Measurements from ENCODE around the gene MLF2.
A peak's percentile ranks its signal among the peaks of the same experiment; 100 is the strongest.
"Not testable (repeated sequence)": the region's sequence is repeated elsewhere in the genome, so short reads cannot be mapped to it uniquely, and the experiment has no call there.

Gene MLF2

GRCh38 chr12:6729186-6729585 lies 23.8 kb downstream of the MLF2 start:
- no peak for DNase-seq

- DNase-seq: no peak
Measured at GRCh38 chr12:6725350-6725749, 27.6 kb downstream of the MLF2 start.

- peak; percentile 37 to 39 for DNase-seq
Measured at GRCh38 chr12:6724409-6724797, 28.5 kb downstream of the MLF2 start.

- peak; percentile 97 to 98 for DNase-seq
Measured at GRCh38 chr12:6723607-6724408, 29.1 kb downstream of the MLF2 start, which contains the start of gene COPS7A. Gene COPS7A, plus strand, starts transcription at chr12:6724046. Its CDS starts 611 bp downstream, at chr12:6724657.

GRCh38 chr12:6722863-6723262 lies 30.1 kb downstream of the MLF2 start:
- DNase-seq: no peak

- DNase-seq: no peak
Measured at GRCh38 chr12:6716874-6717437, 36.0 kb downstream of the MLF2 start.

- not testable (repeated sequence) for DNase-seq
Measured at GRCh38 chr12:6716031-6716873, 36.7 kb downstream of the MLF2 start.

- DNase-seq: peak in 1 of 2 donors; percentile 14
Measured at GRCh38 chr12:6708960-6709394, 44.0 kb downstream of the MLF2 start.

- DNase-seq: not testable (repeated sequence)
Measured at GRCh38 chr12:6708351-6708750, 44.6 kb downstream of the MLF2 start.

GRCh38 chr12:6703631-6704030 lies 49.3 kb downstream of the MLF2 start:
- no peak for DNase-seq

- DNase-seq: no peak
Measured at GRCh38 chr12:6701078-6701768, 51.7 kb downstream of the MLF2 start.

GRCh38 chr12:6700646-6701051 lies 52.3 kb downstream of the MLF2 start, which contains the start of gene PIANP:
Gene PIANP, minus strand, starts transcription at chr12:6700815. Its CDS starts 2,754 bp downstream, at chr12:6698061.
- peak; percentile 53 to 62 for DNase-seq

GRCh38 chr12:6699989-6700645 lies 52.8 kb downstream of the MLF2 start:
- DNase-seq: peak; percentile 26 to 37

GRCh38 chr12:6699259-6699988 lies 53.5 kb downstream of the MLF2 start:
- DNase-seq: no peak

- DNase-seq: no peak
Measured at GRCh38 chr12:6698352-6699046, 54.4 kb downstream of the MLF2 start.

Measured in stimulated activated CD4-positive, alpha-beta T cell treated with anti-CD3 and anti-CD28 coated beads, Interleukin-2, amount 100 ng/mL, for 24 hours (primary cell).